Endothelial cell (in vitro differentiated cells): Measurements from ENCODE around the gene SLC9A1. TPM values are rescaled to one million over a fixed set of nuclear protein-coding genes. Genes with fewer than 3 reads are reported as not detected.
A peak's percentile ranks its signal among the peaks of the same experiment; 100 is the strongest.

ENCODE experiments used
- DNase-seq: peaks from one replicate; pipeline ENCODE4 v3.0.0; 2021; ENCODE audit warnings: low spot score
- H3K27ac Mint-ChIP-seq: one replicate; pipeline ENCODE4 v1.8.0; 2021; ENCODE audit warnings: mixed read lengths, inconsistent platforms; ENCODE audit not compliant: unreplicated experiment
- H3K27me3 Mint-ChIP-seq: one replicate; pipeline ENCODE4 v1.8.0; 2021; ENCODE audit warnings: mild to moderate bottlenecking, moderate library complexity, mixed read lengths, inconsistent platforms; ENCODE audit not compliant: unreplicated experiment
- H3K36me3 Mint-ChIP-seq: one replicate; pipeline ENCODE4 v1.8.0; 2021; ENCODE audit warnings: mild to moderate bottlenecking, low read depth, mixed read lengths, inconsistent platforms; ENCODE audit not compliant: unreplicated experiment
- H3K4me1 Mint-ChIP-seq: one replicate; pipeline ENCODE4 v1.8.0; 2021; ENCODE audit warnings: mild to moderate bottlenecking, mixed read lengths, inconsistent platforms; ENCODE audit not compliant: unreplicated experiment
- H3K4me3 Mint-ChIP-seq: one replicate; pipeline ENCODE4 v1.8.0; 2021; ENCODE audit warnings: mild to moderate bottlenecking, mixed read lengths, inconsistent platforms; ENCODE audit not compliant: unreplicated experiment
- H3K9me3 Mint-ChIP-seq: one replicate; pipeline ENCODE4 v1.8.0; 2021; ENCODE audit warnings: mixed read lengths, inconsistent platforms; ENCODE audit not compliant: unreplicated experiment
- total RNA-seq: library from RNA; stranded (reverse); fragmentation: NEBNext Ultra II Directional; extraction: Animal tissue kit (Norgen Biotek cat#: 25700); gene quantifications from one replicate; pipeline ENCODE4 v1.2.1, GENCODE V29; 2021; ENCODE audit not compliant: unreplicated experiment
- TF ChIP-seq, protein P1 (sequence below): fragments of 200-600 bp; sonication (generic); IDR thresholded peaks from one replicate; pipeline ENCODE4 v1.5.0; 2021; ENCODE audit warnings: antibody characterized with exemption; ENCODE audit not compliant: unreplicated experiment

SLC9A1 gene
- total RNA-seq, 1 donor from 2014 or later = 96.2 TPM

- no peaks in the 10 kb centered on the region for H3K9me3 Mint-ChIP-seq
- TF ChIP-seq, protein P1, sequence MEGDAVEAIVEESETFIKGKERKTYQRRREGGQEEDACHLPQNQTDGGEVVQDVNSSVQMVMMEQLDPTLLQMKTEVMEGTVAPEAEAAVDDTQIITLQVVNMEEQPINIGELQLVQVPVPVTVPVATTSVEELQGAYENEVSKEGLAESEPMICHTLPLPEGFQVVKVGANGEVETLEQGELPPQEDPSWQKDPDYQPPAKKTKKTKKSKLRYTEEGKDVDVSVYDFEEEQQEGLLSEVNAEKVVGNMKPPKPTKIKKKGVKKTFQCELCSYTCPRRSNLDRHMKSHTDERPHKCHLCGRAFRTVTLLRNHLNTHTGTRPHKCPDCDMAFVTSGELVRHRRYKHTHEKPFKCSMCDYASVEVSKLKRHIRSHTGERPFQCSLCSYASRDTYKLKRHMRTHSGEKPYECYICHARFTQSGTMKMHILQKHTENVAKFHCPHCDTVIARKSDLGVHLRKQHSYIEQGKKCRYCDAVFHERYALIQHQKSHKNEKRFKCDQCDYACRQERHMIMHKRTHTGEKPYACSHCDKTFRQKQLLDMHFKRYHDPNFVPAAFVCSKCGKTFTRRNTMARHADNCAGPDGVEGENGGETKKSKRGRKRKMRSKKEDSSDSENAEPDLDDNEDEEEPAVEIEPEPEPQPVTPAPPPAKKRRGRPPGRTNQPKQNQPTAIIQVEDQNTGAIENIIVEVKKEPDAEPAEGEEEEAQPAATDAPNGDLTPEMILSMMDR = no peak
- H3K4me1 Mint-ChIP-seq = peaks cover 51% of the 10 kb centered on the region
- peak overlapping the region; percentile 96 for H3K27ac Mint-ChIP-seq
- H3K36me3 Mint-ChIP-seq = peaks cover 11% of the 10 kb centered on the region
- DNase-seq = no peak
- peaks cover 7% of the 10 kb centered on the region for H3K27me3 Mint-ChIP-seq
- peak overlapping the region; percentile 96 for H3K4me3 Mint-ChIP-seq
Measured at GRCh38 chr1:27154469-27154990, 395 bp downstream of the SLC9A1 start.

GRCh38 chr1:27153927-27154358, 982 bp downstream of the SLC9A1 start:
- peaks cover 7% of the 10 kb centered on the region for H3K27me3 Mint-ChIP-seq
- H3K36me3 Mint-ChIP-seq = peaks cover 11% of the 10 kb centered on the region
- no peaks in the 10 kb centered on the region for H3K9me3 Mint-ChIP-seq
- H3K4me3 Mint-ChIP-seq = peak overlapping the region; percentile 96
- peaks cover 57% of the 10 kb centered on the region for H3K4me1 Mint-ChIP-seq
- no peak for DNase-seq
- peak overlapping the region; percentile 96 for H3K27ac Mint-ChIP-seq
- TF ChIP-seq, protein P1 = no peak

GRCh38 chr1:27153549-27153886, 1.4 kb downstream of the SLC9A1 start:
- Mint-ChIP-seq H3K9me3 (no peaks in the 10 kb centered on the region), H3K4me1 (peaks cover 61% of the 10 kb centered on the region), H3K36me3 (peaks cover 14% of the 10 kb centered on the region), H3K27me3 (peaks cover 7% of the 10 kb centered on the region), H3K4me3 (peak overlapping the region; percentile 96), H3K27ac (peak overlapping the region; percentile 78)
- TF ChIP-seq, protein P1 = no peak
- DNase-seq = no peak

- H3K4me3 Mint-ChIP-seq = peak overlapping the region; percentile 96
- peaks cover 66% of the 10 kb centered on the region for H3K4me1 Mint-ChIP-seq
- peak overlapping the region; percentile 9 for H3K27ac Mint-ChIP-seq
Measured at GRCh38 chr1:27152829-27153548, 1.9 kb downstream of the SLC9A1 start.

More at GRCh38 chr1:27152829-27153548, 1.9 kb downstream of the SLC9A1 start:
- DNase-seq = no peak
- TF ChIP-seq, protein P1 = no peak
- H3K9me3 Mint-ChIP-seq = no peaks in the 10 kb centered on the region
- H3K27me3 Mint-ChIP-seq = peaks cover 7% of the 10 kb centered on the region
- H3K36me3 Mint-ChIP-seq = peaks cover 19% of the 10 kb centered on the region
